A204.1 (cell line): ENCODE results near the gene LHFPL3.

Experiments used
- FAIRE-seq: peaks from 2 replicates; lab custom pipeline; 2012; peaks lifted over from hg19 to GRCh38; lab: Jason Lieb, UNC

The LHFPL3 gene

GRCh38 chr7:104848138-104848990 is 520.0 kb downstream of the LHFPL3 start:
- FAIRE-seq = no peak

DNA sequence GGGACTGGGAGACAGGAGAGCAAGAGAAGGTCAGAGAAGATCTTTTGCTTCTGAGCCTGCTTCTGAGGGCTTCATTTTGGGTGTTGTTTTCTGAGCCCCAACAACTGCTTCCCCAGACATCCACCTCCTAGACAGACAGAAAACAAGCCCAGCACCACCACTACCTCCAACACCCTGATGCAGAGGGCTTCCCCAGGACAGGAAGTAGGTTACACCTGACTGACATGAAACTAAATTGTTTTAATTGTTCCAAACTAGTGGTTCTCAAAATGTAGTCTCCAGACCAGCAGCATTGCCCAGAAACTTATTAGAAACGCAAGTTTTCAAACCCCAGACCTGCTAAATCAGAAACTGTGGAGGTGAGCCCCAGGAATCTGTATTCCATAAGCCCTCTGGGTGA is 522.0 kb downstream of the LHFPL3 start:
- no peak for FAIRE-seq

- no peak for FAIRE-seq
These were observed 522.9 kb downstream of the LHFPL3 start for GRCh38 chr7:104851268-104851667.

- no peak for FAIRE-seq
These were observed 524.0 kb downstream of the LHFPL3 start for GRCh38 chr7:104852386-104852785.

DNA sequence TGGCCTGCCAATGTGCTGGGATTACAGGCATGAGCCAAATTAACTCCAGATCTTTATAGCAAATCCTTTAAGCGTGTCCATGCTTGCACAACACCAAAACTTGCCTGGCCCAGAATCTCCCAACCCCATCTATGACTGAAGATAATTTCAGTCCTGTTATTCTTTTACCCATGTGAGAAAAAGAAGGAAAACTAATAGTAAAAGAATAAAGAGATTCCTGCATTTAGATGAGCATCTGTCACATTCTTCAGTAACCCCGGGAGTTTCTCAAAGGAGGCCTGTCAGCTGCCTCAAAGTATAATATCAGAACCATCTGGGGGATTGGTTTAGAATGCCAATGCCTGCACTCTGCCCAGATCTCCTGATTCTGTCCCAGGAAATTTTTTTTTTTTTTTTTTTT is 527.5 kb downstream of the LHFPL3 start:
- FAIRE-seq = no peak

DNA sequence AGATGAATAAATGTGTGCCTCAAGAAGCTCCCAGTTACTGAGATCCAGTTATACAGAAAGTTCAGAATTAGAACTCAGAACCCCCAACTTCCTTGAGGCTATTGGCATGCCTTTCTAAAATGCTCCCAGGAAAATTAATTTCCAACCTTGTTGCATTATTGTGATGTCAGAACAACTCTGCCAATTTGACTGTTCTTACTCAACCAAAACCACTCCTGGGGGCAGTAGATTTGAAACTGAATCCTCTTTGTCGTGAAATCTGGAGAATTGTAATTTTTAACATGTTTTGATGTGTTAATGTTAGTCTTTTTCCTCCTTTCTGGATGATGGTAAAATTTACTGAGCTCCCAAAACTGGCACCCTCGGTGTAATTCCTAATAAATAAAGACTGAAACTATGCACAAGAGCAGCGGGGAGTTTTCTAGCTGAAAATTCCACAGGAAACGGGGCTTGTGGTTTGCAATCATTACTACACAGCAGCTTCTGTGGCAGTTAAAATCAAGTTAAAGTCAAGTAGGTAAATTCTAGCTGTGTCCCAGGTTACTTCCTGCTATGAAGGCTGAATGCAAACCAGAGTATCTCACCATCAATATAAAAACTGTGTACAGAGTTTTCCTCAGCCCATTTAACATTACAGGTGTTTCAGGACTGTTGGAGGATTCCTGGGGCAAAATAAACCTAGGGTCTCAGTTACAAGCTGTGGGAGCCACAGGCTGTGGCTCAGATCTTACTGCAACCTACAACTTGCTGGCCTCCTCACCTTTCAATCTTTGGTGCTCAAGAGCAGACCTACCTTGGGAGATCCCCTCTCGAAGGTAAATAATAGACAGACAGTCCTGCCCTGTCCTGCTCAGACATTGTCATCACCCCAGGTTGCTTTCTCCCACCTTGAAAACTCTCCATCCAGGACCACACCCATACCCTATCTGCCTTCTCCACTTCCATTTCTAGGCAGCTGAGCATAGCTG is 529.3 kb downstream of the LHFPL3 start:
- no peak for FAIRE-seq

- peak; percentile 35 for FAIRE-seq
These were observed 531.5 kb downstream of the LHFPL3 start for GRCh38 chr7:104859754-104860426.

- FAIRE-seq = no peak
These were observed 533.5 kb downstream of the LHFPL3 start for GRCh38 chr7:104861729-104862390.

- FAIRE-seq = no peak
These were observed 534.3 kb downstream of the LHFPL3 start for GRCh38 chr7:104862719-104863118.

DNA sequence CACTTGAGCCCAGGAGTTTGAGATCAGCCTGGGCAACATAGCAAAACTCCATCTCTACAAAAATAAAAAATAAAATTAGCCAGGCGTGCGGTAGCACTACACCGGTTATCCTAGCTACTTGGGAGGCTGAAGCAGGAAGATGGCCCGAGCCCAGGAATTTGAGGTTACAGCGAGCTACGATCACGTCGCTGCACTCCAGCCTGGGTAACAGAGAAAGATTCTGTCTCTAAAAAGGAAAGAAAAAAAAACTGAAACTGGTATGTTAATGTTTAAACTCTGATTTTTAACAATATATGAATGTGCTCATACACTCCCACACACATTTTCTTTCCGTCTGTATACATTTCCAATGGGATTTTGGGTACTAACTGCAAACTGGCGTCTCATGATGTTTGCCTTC is 545.0 kb downstream of the LHFPL3 start:
- no peak for FAIRE-seq

DNA sequence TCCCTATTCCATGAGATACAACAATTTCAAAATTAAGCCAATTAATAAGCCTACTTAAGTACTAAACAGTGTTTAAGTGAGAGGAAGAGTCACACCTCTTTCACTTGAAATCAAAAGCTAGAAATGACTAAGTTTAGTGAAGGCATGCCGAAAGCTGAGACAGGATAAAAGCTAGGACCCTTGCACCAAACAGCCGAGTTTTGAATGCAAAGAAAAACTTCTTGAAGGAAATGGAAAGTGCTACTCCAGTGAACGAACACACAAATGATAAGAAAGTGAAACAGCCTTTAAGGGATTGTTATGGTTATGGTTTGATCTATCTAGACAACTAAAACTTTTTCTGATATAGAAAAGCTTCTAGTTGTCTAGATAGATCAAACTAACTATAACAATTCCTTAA is 550.2 kb downstream of the LHFPL3 start:
- no peak for FAIRE-seq

GRCh38 chr7:104883248-104883717 is 554.9 kb downstream of the LHFPL3 start:
- FAIRE-seq = peak; percentile 34

- peak; percentile 39 for FAIRE-seq
These were observed 555.5 kb downstream of the LHFPL3 start for GRCh38 chr7:104883718-104884452.

DNA sequence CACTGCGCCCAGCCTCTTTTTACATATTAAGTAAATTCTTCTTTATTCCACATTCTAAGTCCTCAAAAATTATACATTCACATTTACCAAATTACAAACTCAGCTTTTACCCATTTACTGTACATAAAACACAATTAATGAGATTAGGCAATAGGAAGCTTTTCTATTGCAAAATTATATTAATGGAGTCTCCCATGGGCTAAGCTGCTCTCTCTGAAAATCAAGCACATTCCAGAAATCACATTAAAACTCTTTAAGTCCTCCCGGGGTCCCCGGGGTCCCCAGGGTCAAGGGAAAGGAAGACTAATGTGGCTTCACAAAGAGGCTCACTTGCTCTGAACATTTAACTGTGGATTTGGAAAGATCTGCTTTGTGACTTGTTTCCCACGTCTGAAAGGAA is 558.2 kb downstream of the LHFPL3 start:
- no peak for FAIRE-seq

GRCh38 chr7:104890216-104890615 is 561.8 kb downstream of the LHFPL3 start:
- no peak for FAIRE-seq

DNA sequence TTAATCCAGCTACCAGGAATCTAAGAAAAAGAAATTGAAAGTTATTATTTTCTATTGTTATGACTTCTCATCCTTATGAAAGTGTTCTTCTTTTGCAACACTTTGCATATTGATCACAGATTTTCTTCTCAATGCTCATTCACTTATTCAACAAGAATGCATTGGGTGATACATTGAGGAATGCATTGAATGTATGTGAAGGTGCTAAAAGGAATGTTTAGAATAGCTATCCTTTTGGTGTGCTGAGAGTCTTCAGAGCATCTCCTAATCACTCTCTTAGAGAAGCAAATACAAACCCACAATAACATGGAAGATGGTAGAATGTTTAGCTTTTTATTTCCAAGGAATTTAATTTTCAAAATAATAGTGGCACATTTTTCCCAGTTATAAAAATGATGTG is 563.5 kb downstream of the LHFPL3 start:
- no peak for FAIRE-seq

DNA sequence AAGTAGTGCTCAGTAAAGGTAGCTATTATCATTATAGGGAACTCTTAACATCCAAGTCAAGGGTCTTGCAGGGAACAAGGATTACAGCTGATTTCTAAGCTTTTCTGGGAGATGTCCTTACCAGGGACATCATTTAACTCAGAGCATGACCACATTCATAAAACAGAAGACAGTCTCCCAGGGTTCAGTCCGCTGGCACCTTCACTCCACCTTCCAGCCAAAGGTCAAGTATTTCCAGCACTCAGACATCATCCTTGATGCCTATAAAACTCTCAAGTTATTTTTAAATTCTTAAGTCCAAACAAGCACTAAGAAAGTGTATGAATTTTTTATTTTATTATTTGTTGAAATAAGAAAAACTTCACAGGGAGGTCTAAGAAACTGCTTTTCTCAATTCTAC is 565.9 kb downstream of the LHFPL3 start:
- no peak for FAIRE-seq

DNA sequence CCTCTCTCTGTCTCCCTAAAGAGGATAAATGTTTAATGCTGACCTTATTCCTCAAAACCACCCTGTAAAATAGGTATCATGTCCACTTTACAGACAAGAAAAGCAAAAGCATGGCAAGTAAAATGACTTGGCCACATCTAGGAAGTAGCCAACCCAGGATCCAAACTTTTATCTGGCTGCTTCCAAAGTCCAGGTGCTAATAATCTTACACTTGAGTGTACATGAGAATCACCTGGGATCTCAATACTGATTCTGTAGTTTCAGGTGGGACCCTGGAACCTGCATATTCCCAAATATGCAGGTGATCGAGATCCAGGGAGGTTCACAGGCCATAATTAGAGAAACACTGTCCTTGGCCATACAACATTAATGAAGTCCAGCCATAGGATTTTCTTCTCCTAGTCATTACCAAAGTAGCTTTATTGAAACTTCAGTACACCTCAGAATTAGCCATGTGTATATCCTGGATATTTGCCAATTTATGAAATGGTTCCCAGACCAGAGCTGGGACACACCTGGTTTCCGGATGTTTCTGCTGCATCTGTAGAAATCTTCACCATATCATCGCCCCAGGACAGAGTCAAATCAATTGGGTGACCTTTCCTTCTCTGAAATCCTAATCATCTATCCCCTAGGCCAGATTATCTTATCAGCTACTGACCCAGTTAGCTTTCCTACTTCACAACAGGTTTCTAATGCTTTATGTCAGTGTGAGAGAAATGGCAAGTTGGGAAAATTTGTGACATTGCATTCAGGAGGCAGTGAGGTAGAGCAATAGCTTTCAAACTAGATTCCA is 566.5 kb downstream of the LHFPL3 start:
- FAIRE-seq = no peak

GRCh38 chr7:104895522-104896236 is 567.3 kb downstream of the LHFPL3 start:
- FAIRE-seq = no peak

- FAIRE-seq = no peak
These were observed 570.0 kb downstream of the LHFPL3 start for GRCh38 chr7:104898434-104898833.
